Smooth muscle cell of the umbilical artery (primary cell): ENCODE results near the gene MLX. TPM values are rescaled to one million over a fixed set of nuclear protein-coding genes. Genes with fewer than 3 reads are reported as not detected.

Experiments used
- total RNA-seq: library from RNA; depleted of rRNA; stranded (reverse); fragments of >200 nt; gene quantifications from 2 replicates; pipeline ENCODE4 v1.2.3, GENCODE V29; 2014

Gene MLX
- total RNA-seq, result 33.7 and 34.4 TPM in 2 replicates

GRCh38 chr17:42566883-42567573, at the start of gene MLX:
MLX (plus strand) TSS chr17:42567100; CDS start chr17:42567125, 25 bp downstream.

GRCh38 chr17:42536048-42536371, 30.9 kb upstream of the MLX start, which contains the start of gene NAGLU:
NAGLU (plus strand) TSS chr17:42536241; CDS start chr17:42536273, 32 bp downstream.

GRCh38 chr17:42552736-42553135, 14.2 kb upstream of the MLX start, which contains the start of gene HSD17B1:
HSD17B1 (plus strand) TSS chr17:42552923; CDS start chr17:42552934, 11 bp downstream.

GRCh38 chr17:42561897-42562387, 5.0 kb upstream of the MLX start, which contains the start of gene COASY:
COASY (plus strand) TSS chr17:42562148; CDS start chr17:42562623, 475 bp downstream.

GRCh38 chr17:42577532-42578281, 10.8 kb downstream of the MLX start, which contains the start of gene PSMC3IP:
PSMC3IP (minus strand) TSS chr17:42577729; CDS start chr17:42577686, 43 bp downstream.

GRCh38 chr17:42609182-42609813, 42.4 kb downstream of the MLX start, which contains the start of the genes RETREG3 and TUBG1:
RETREG3 (minus strand) TSS chr17:42609374; CDS start chr17:42609324, 50 bp downstream.
TUBG1 (plus strand) TSS chr17:42609683; CDS start chr17:42609738, 55 bp downstream.

Other genes with a start within 250 kb of the MLX start
- gene STAT3, start 178.7 kb upstream of the MLX start, total RNA-seq, result 105 and 140 TPM in 2 replicates
- 374 and 587 TPM in 2 replicates for gene CAVIN1, start 143.8 kb upstream of the MLX start, total RNA-seq
- gene ATP6V0A1, start 108.2 kb upstream of the MLX start, total RNA-seq, result 53.4 and 68.0 TPM in 2 replicates
- 36.4 and 63.2 TPM in 2 replicates for gene NAGLU, start 30.9 kb upstream of the MLX start, total RNA-seq
- gene HSD17B1, start 14.2 kb upstream of the MLX start, total RNA-seq, result 0.88 and 1.5 TPM in 2 replicates
- 13.1 and 26.4 TPM in 2 replicates for gene COASY, start 5.0 kb upstream of the MLX start, total RNA-seq
- 0.89 and 5.2 TPM in 2 replicates for gene PSMC3IP, start 10.6 kb downstream of the MLX start, total RNA-seq
- gene RETREG3, start 42.3 kb downstream of the MLX start, total RNA-seq, result 37.1 and 47.5 TPM in 2 replicates
- gene TUBG1, start 42.6 kb downstream of the MLX start, total RNA-seq, result 12.5 and 43.9 TPM in 2 replicates
- 11.9 and 13.2 TPM in 2 replicates for gene TUBG2, start 92.2 kb downstream of the MLX start, total RNA-seq
- 8.9 and 11.6 TPM in 2 replicates for gene PLEKHH3, start 109.9 kb downstream of the MLX start, total RNA-seq
- gene CCR10, start 114.7 kb downstream of the MLX start, total RNA-seq, result 1.8 and 2.5 TPM in 2 replicates
- gene CNTNAP1, start 115.4 kb downstream of the MLX start, total RNA-seq, result 24.9 and 52.4 TPM in 2 replicates
- gene EZH1, start 177.9 kb downstream of the MLX start, total RNA-seq, result 12.5 and 15.1 TPM in 2 replicates
- not detected in 2 replicates for gene RAMP2, start 194.1 kb downstream of the MLX start, total RNA-seq
- 46.7 and 67.1 TPM in 2 replicates for gene VPS25, start 206.3 kb downstream of the MLX start, total RNA-seq
- gene WNK4, start 213.5 kb downstream of the MLX start, total RNA-seq, result 1.5 and 5.3 TPM in 2 replicates
- gene COA3, start 231.6 kb downstream of the MLX start, total RNA-seq, result 32.8 and 53.2 TPM in 2 replicates
- gene CNTD1, start 231.8 kb downstream of the MLX start, total RNA-seq, result 0.05 TPM in 1 of 2 replicates, not detected in the other